SK-N-SH treated with all-trans-retinoic acid at 6 μM for 48 hours (cell line): ENCODE data around the gene OMG.
A peak's percentile ranks its signal among the peaks of the same experiment; 100 is the strongest.

Source experiments
- ATAC-seq: fragments of 200-7000 bp; cut with Tn5 transposase; 3 replicates; pipeline ENCODE4 v1.9.1; 2020; ENCODE audit warnings: mild to moderate bottlenecking, moderate library complexity
- ARNTL ChIP-seq: fragments of 450-650 bp; formaldehyde crosslinking; IDR thresholded peaks from 2 replicates; pipeline ENCODE4 v1.5.0; 2020; ENCODE audit warnings: low read depth, mild to moderate bottlenecking, moderate library complexity, borderline replicate concordance
- BACH2 ChIP-seq: fragments of 250-450 bp; sonication (Bioruptor Pico); IDR thresholded peaks from 2 replicates; pipeline ENCODE4 v1.9.0; 2021; ENCODE audit warnings: mild to moderate bottlenecking, borderline replicate concordance
- GLIS3 ChIP-seq: fragments of 250-450 bp; sonication (Bioruptor Pico); IDR thresholded peaks from 2 replicates; pipeline ENCODE4 v1.5.0; 2020; ENCODE audit warnings: mild to moderate bottlenecking, moderate library complexity
- ISL1 ChIP-seq: fragments of 250-450 bp; sonication (Bioruptor Pico); IDR thresholded peaks from 2 replicates; pipeline ENCODE4 v2.1.2; 2022; ENCODE audit warnings: mild to moderate bottlenecking, moderate library complexity
- OSR1 ChIP-seq: fragments of 250-450 bp; sonication (Bioruptor Pico); IDR thresholded peaks from 2 replicates; pipeline ENCODE4 v1.8.0; 2022; ENCODE audit warnings: moderate library complexity, mild to moderate bottlenecking, inconsistent platforms
- PATZ1 ChIP-seq: fragments of 250-450 bp; sonication (Bioruptor Pico); IDR thresholded peaks from 2 replicates; pipeline ENCODE4 v1.8.0; 2020; ENCODE audit warnings: mild to moderate bottlenecking, moderate library complexity, borderline replicate concordance
- POU6F1 ChIP-seq: fragments of 250-450 bp; sonication (Bioruptor Pico); IDR thresholded peaks from 2 replicates; pipeline ENCODE4 v1.8.0; 2021; ENCODE audit warnings: low read depth, mild to moderate bottlenecking, moderate library complexity, borderline replicate concordance
- PPARA ChIP-seq: fragments of 250-450 bp; sonication (Bioruptor Pico); IDR thresholded peaks from 2 replicates; pipeline ENCODE4 v1.5.0; 2020; ENCODE audit warnings: mild to moderate bottlenecking, borderline replicate concordance
- SNAI2 ChIP-seq: fragments of 250-450 bp; sonication (Bioruptor Pico); IDR thresholded peaks from 2 replicates; pipeline ENCODE4 v1.5.0; 2020; ENCODE audit warnings: mild to moderate bottlenecking, moderate library complexity
- TCF4 ChIP-seq: fragments of 250-450 bp; sonication (Bioruptor Pico); IDR thresholded peaks from 2 replicates; pipeline ENCODE4 v1.8.0; 2021; ENCODE audit warnings: mild to moderate bottlenecking, moderate library complexity, borderline replicate concordance
- TOX ChIP-seq: fragments of 250-450 bp; sonication (Bioruptor Pico); IDR thresholded peaks from 2 replicates; pipeline ENCODE4 v1.8.0; 2021; ENCODE audit warnings: mild to moderate bottlenecking, moderate library complexity, borderline replicate concordance
- TSHZ2 ChIP-seq: fragments of 250-450 bp; sonication (Bioruptor Pico); IDR thresholded peaks from 2 replicates; pipeline ENCODE4 v1.5.0; 2020; ENCODE audit warnings: mild to moderate bottlenecking, moderate library complexity
- ZC3H10 ChIP-seq: fragments of 250-450 bp; sonication (Bioruptor Pico); IDR thresholded peaks from 2 replicates; pipeline ENCODE4 v1.5.1; 2021; ENCODE audit warnings: mild to moderate bottlenecking, moderate library complexity
- ZFP3 ChIP-seq: fragments of 250-450 bp; sonication (Bioruptor Pico); IDR thresholded peaks from 2 replicates; pipeline ENCODE4 v1.5.0; 2020; ENCODE audit warnings: mild to moderate bottlenecking, moderate library complexity
- ZNF565 ChIP-seq: fragments of 450-650 bp; formaldehyde crosslinking; conservative IDR thresholded peaks from 2 replicates; pipeline ENCODE4 v1.5.0; 2020; ENCODE audit warnings: low read depth, mild to moderate bottlenecking, moderate library complexity
- ZNF70 ChIP-seq: fragments of 450-650 bp; formaldehyde crosslinking; IDR thresholded peaks from 2 replicates; pipeline ENCODE4 v1.5.0; 2020; ENCODE audit warnings: mild to moderate bottlenecking, moderate library complexity
- ZNF8 ChIP-seq: fragments of 450-650 bp; formaldehyde crosslinking; IDR thresholded peaks from 2 replicates; pipeline ENCODE4 v1.5.0; 2020; ENCODE audit warnings: mild to moderate bottlenecking, moderate library complexity

OMG gene

GRCh38 chr17:31274252-31274651 is 22.8 kb downstream of the OMG start:
- no peak for TF ChIP-seq ZNF8 (CRISPR knock-in tag)
- TF ChIP-seq POU6F1 = no peak
- no peak for TF ChIP-seq TOX (CRISPR knock-in tag)
- TF ChIP-seq SNAI2 (CRISPR knock-in tag) = no peak
- TF ChIP-seq ISL1 = no peak
- no peak for TF ChIP-seq ZNF70 (CRISPR knock-in tag)
- no peak for TF ChIP-seq TCF4 (CRISPR knock-in tag)
- TF ChIP-seq PPARA (CRISPR knock-in tag) = no peak
- TF ChIP-seq GLIS3 (CRISPR knock-in tag) = no peak
- no peak for TF ChIP-seq ZC3H10 (CRISPR knock-in tag)
- TF ChIP-seq PATZ1 (CRISPR knock-in tag) = no peak
- no peak for TF ChIP-seq OSR1 (CRISPR knock-in tag)
- no peak for TF ChIP-seq BACH2
- TF ChIP-seq TSHZ2 (CRISPR knock-in tag) = no peak
- no peak for ATAC-seq

GRCh38 chr17:31273516-31273915 is 23.5 kb downstream of the OMG start:
- ATAC-seq = no peak
- TF ChIP-seq ISL1 = 0 out of 2 replicates have a peak, but pooled peaks have one; percentile 24
- no peak for TF ChIP-seq SNAI2 (CRISPR knock-in tag)
- no peak for TF ChIP-seq PPARA (CRISPR knock-in tag)

- TF ChIP-seq ZNF565 (CRISPR knock-in tag) = no peak
Observed at GRCh38 chr17:31272803-31273202, 24.2 kb downstream of the OMG start.

GRCh38 chr17:31272236-31272635 is 24.8 kb downstream of the OMG start:
- TF ChIP-seq SNAI2 (CRISPR knock-in tag) = no peak
- TF ChIP-seq ARNTL (CRISPR knock-in tag) = no peak
- TF ChIP-seq POU6F1 = no peak
- no peak for TF ChIP-seq PPARA (CRISPR knock-in tag)
- TF ChIP-seq TOX (CRISPR knock-in tag) = no peak
- TF ChIP-seq PATZ1 (CRISPR knock-in tag) = no peak
- no peak for TF ChIP-seq TCF4 (CRISPR knock-in tag)
- TF ChIP-seq ZFP3 = no peak
- no peak for ATAC-seq

More at GRCh38 chr17:31272803-31273202, 24.2 kb downstream of the OMG start:
- no peak for ATAC-seq
